ENCODE measurements around the gene SYNDIG1. TPM values are rescaled to one million over a fixed set of nuclear protein-coding genes. Genes with fewer than 3 reads are reported as not detected.

The SYNDIG1 gene
- total RNA-seq, 1 experiment from 2014 or later: not detected

GRCh38 chr20:24664266-24664986 is 195.0 kb downstream of the SYNDIG1 start:
- POLR2A ChIA-PET: no interaction called here
- CTCF ChIA-PET: no interaction called here

GRCh38 chr20:24665196-24665595 is 195.8 kb downstream of the SYNDIG1 start:
- Histone ChIP-seq H3K9me3 (no peaks in the 10 kb centered on the region), H3K4me3 (ENCODE audit: low read depth, low read length) (no peak overlapping the region), H3K4me1 (no peaks in the 10 kb centered on the region), H3K36me3 (ENCODE audit: control insufficient read depth, insufficient read depth, low read length) (no peaks in the 10 kb centered on the region), H3K27me3 (replicated peaks; ENCODE audit: control insufficient read depth, insufficient read depth, low read length) (peaks cover 2% of the 10 kb centered on the region)
- Mint-ChIP-seq H3K9me3 (ENCODE audit: unreplicated experiment) (no peaks in the 10 kb centered on the region), H3K27me3 (ENCODE audit: insufficient read depth, unreplicated experiment) (peaks cover 18% of the 10 kb centered on the region), H3K27ac (ENCODE audit: unreplicated experiment) (no peak overlapping the region), H3K4me1 (ENCODE audit: low read depth, unreplicated experiment) (no peaks in the 10 kb centered on the region), H3K36me3 (ENCODE audit: insufficient read depth, unreplicated experiment) (no peaks in the 10 kb centered on the region), H3K4me3 (ENCODE audit: unreplicated experiment) (no peak overlapping the region)
- no peak for TF ChIP-seq CTCF (IDR thresholded peaks at IDR 0.05; ENCODE audit: insufficient read depth in 1 of 2, low read depth in 1 of 2, low read length in 1 of 2, severe bottlenecking in 1 of 2, unreplicated experiment in 1 of 2)
- intact Hi-C loops (cut with micrococcal nuclease; ENCODE audit: unreplicated experiment): no loop called here
- ChIA-PET CTCF (no interaction called here), POLR2A (no interaction called here)
- no TSS peak for BruUV-seq (replicated peaks)
- no peak for DNase-seq

More at GRCh38 chr20:24664266-24664986, 195.0 kb downstream of the SYNDIG1 start:
- Mint-ChIP-seq H3K4me3 (ENCODE audit: unreplicated experiment) (no peak overlapping the region), H3K9me3 (ENCODE audit: unreplicated experiment) (no peaks in the 10 kb centered on the region), H3K27ac (ENCODE audit: unreplicated experiment) (no peak overlapping the region), H3K36me3 (ENCODE audit: insufficient read depth, unreplicated experiment) (no peaks in the 10 kb centered on the region), H3K27me3 (ENCODE audit: insufficient read depth, unreplicated experiment) (peaks cover 18% of the 10 kb centered on the region), H3K4me1 (ENCODE audit: low read depth, unreplicated experiment) (no peaks in the 10 kb centered on the region)
- H3K4me3 ChIP-seq (ENCODE audit: low read depth, low read length): no peak overlapping the region
- no peaks in the 10 kb centered on the region for H3K36me3 ChIP-seq (ENCODE audit: control insufficient read depth, insufficient read depth, low read length)
- H3K4me1 ChIP-seq: no peaks in the 10 kb centered on the region
- no peak for TF ChIP-seq CTCF (IDR thresholded peaks at IDR 0.05; ENCODE audit: insufficient read depth in 1 of 2, low read depth in 1 of 2, low read length in 1 of 2, severe bottlenecking in 1 of 2, unreplicated experiment in 1 of 2)
- intact Hi-C loops (cut with micrococcal nuclease; ENCODE audit: unreplicated experiment): no loop called here
- DNase-seq: peak in 1 of 2 experiments; percentile 12
- no peaks in the 10 kb centered on the region for H3K9me3 ChIP-seq
- peaks cover 2% of the 10 kb centered on the region for H3K27me3 ChIP-seq (replicated peaks; ENCODE audit: control insufficient read depth, insufficient read depth, low read length)
- BruUV-seq (replicated peaks): no TSS peak

GRCh38 chr20:24665741-24666191 is 196.3 kb downstream of the SYNDIG1 start:
- no TSS peak for BruUV-seq (replicated peaks)
- peaks cover 2% of the 10 kb centered on the region for H3K27me3 ChIP-seq (replicated peaks; ENCODE audit: control insufficient read depth, insufficient read depth, low read length)
- Mint-ChIP-seq H3K4me1 (ENCODE audit: low read depth, unreplicated experiment) (no peaks in the 10 kb centered on the region), H3K27me3 (ENCODE audit: insufficient read depth, unreplicated experiment) (peaks cover 15% of the 10 kb centered on the region), H3K36me3 (ENCODE audit: insufficient read depth, unreplicated experiment) (no peaks in the 10 kb centered on the region), H3K27ac (ENCODE audit: unreplicated experiment) (no peak overlapping the region), H3K4me3 (ENCODE audit: unreplicated experiment) (no peak overlapping the region), H3K9me3 (ENCODE audit: unreplicated experiment) (no peaks in the 10 kb centered on the region)
- ChIA-PET CTCF (no interaction called here), POLR2A (no interaction called here)
- H3K4me1 ChIP-seq: no peaks in the 10 kb centered on the region
- no peak for DNase-seq
- TF ChIP-seq CTCF (IDR thresholded peaks at IDR 0.05; ENCODE audit: insufficient read depth in 1 of 2, low read depth in 1 of 2, low read length in 1 of 2, severe bottlenecking in 1 of 2, unreplicated experiment in 1 of 2): no peak
- no peaks in the 10 kb centered on the region for H3K9me3 ChIP-seq
- no peaks in the 10 kb centered on the region for H3K36me3 ChIP-seq (ENCODE audit: control insufficient read depth, insufficient read depth, low read length)
- H3K4me3 ChIP-seq (ENCODE audit: low read depth, low read length): no peak overlapping the region
- intact Hi-C loops (cut with micrococcal nuclease; ENCODE audit: unreplicated experiment): no loop called here
